Lower leg skin (tissue), 3 donors: ENCODE results near the gene ASB2.

Experiments used
- CTCF ChIP-seq, 3 donors: fragments of 450-650 bp; IDR thresholded peaks; one replicate each; pipeline ENCODE4 v1.5.1; 2016; ENCODE audit warnings: antibody characterized with exemption in 3 of 3, mild to moderate bottlenecking in 3 of 3, moderate library complexity in 2 of 3
- POLR2A ChIP-seq, 2 donors: fragments of 450-650 bp; IDR thresholded peaks; one replicate each; pipeline ENCODE4 v1.6.1; 2016 to 2017; ENCODE audit warnings: antibody characterized with exemption in 2 of 2, mild to moderate bottlenecking in 1 of 2, moderate library complexity in 1 of 2

GRCh38 chr14:93915070-93915705, 61.2 kb downstream of the ASB2 start:
- no peak for TF ChIP-seq CTCF (IDR thresholded peaks at IDR 0.05)
- TF ChIP-seq POLR2A (IDR thresholded peaks at IDR 0.05): no peak
